ENCODE data around the gene SEMA5A. TPM values are rescaled to one million over a fixed set of nuclear protein-coding genes. Genes with fewer than 3 reads are reported as not detected.

The SEMA5A gene
- total RNA-seq, 1 donor from 2014 or later, result 1.6 TPM

DNA sequence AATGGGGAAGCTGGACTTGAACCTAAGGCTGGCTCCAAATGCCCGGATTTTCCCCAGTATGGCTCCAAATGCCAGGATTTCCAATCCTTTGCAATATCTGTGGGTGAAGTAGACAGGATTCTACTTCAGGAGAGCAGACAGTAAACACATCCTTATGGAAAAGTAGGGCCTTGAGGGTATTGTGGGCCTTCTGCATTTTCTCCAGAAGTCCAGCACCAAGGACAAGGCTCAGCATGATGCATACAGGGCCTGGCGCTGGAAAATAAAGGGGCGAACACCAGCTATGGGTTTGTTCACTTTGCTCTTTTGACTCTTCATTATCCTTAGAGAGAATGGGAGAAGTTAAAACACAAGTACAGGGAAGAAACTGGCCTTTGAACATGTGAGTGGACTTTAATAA is 347.5 kb downstream of the SEMA5A start:
- DNase-seq (ENCODE audit: low read depth) (peak; percentile 17), FAIRE-seq (no peak)
- Histone ChIP-seq H3K27me3 (ENCODE audit: control insufficient read depth, insufficient read depth, low read length) (no peaks in the 10 kb centered on the region), H3K36me3 (ENCODE audit: control insufficient read depth, insufficient read depth, low read length) (no peaks in the 10 kb centered on the region), H3K4me3 (ENCODE audit: low read depth, low read length) (no peak overlapping the region)
- TF ChIP-seq, protein P1, sequence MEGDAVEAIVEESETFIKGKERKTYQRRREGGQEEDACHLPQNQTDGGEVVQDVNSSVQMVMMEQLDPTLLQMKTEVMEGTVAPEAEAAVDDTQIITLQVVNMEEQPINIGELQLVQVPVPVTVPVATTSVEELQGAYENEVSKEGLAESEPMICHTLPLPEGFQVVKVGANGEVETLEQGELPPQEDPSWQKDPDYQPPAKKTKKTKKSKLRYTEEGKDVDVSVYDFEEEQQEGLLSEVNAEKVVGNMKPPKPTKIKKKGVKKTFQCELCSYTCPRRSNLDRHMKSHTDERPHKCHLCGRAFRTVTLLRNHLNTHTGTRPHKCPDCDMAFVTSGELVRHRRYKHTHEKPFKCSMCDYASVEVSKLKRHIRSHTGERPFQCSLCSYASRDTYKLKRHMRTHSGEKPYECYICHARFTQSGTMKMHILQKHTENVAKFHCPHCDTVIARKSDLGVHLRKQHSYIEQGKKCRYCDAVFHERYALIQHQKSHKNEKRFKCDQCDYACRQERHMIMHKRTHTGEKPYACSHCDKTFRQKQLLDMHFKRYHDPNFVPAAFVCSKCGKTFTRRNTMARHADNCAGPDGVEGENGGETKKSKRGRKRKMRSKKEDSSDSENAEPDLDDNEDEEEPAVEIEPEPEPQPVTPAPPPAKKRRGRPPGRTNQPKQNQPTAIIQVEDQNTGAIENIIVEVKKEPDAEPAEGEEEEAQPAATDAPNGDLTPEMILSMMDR (IDR thresholded peaks at IDR 0.05; ENCODE audit: insufficient read depth, low read length, severe bottlenecking), result no peak

DNA sequence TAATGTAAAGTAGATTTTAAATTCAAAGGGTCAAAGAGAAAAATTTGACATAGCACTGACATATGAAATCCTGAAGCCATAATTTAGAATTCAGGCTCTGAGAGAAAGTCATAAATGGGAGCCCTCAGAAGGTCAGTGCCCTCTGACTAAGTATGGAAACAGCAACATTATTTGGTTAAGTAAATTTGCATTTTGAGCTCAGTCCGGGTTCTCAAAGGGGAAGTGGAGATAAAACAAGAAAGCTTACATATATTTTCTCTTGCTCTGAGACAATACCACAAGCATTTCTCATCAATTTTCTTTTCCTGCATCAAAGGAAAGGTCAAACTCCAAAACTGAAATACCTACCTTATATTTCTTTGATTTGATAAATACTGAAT is 348.0 kb downstream of the SEMA5A start:
- TF ChIP-seq, protein P1 (IDR thresholded peaks at IDR 0.05; ENCODE audit: insufficient read depth, low read length, severe bottlenecking), result no peak
- FAIRE-seq (no peak), DNase-seq (ENCODE audit: low read depth) (peak; percentile 12)
- H3K4me3 ChIP-seq (ENCODE audit: low read depth, low read length), result no peak overlapping the region
- H3K36me3 ChIP-seq (ENCODE audit: control insufficient read depth, insufficient read depth, low read length), result no peaks in the 10 kb centered on the region
- H3K27me3 ChIP-seq (ENCODE audit: control insufficient read depth, insufficient read depth, low read length), result no peaks in the 10 kb centered on the region

DNA sequence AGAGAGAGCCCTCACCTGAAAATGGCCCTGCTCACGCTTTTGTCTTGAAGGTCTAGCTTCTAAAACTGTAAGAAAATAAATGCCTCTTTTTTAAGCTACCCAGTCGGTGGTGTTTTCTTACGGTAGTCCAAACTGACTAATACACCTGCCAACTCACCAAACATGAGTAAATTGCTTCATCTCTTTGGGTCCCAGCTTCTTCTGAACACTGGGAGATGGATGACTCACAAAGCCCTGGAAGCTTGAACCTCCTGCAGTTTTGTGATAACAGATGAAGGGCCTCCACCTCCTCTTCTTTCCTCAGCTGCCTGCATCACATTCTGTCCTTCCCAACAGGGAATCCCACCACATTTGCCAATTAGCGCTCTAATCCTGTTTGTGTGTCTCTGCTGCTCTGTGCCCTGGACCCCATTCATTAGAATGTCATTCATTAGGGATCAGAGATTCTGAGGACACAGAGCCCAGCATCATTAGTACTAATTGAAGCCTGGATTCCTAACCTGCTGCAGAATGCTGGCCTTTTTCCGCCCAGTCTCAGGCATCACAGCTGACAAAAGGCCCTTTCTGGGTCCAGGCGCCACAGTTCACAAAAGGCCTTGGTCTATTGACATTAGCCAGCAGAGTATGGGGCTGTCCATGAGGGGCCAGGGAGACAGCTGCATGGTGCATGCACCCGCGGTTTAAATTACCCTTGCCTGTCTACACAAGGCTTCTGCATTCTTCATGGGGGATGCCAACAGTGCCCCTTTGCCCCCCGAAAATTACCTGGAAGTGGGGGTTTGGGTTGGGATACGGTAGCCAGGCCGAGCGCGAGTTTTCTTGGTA is 349.3 kb downstream of the SEMA5A start:
- Histone ChIP-seq H3K36me3 (ENCODE audit: control insufficient read depth, insufficient read depth, low read length) (no peaks in the 10 kb centered on the region), H3K4me3 (ENCODE audit: low read depth, low read length) (no peak overlapping the region), H3K27me3 (ENCODE audit: control insufficient read depth, insufficient read depth, low read length) (no peaks in the 10 kb centered on the region)
- DNase-seq (ENCODE audit: low read depth) (peak; percentile 90), FAIRE-seq (no peak)
- TF ChIP-seq, protein P1 (IDR thresholded peaks at IDR 0.05; ENCODE audit: insufficient read depth, low read length, severe bottlenecking), result no peak

DNA sequence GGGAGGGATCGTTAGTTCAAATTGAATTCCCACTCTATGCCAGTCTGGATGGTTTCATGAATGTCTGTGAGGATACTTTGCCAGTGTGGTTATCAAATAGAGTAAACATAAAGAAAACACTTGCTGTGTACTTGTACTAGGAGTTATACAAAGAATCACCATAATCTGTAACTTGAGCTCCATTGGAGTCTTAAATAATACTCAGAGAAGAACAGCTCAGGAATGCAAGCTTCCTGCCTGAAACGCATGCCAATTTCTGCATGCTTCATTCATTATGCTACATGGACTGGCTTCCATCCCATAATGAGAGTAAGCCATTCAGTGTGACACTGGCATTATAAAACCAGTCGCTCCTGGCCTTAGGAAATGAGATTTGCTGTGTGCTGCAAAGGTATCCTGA is 351.4 kb downstream of the SEMA5A start:
- Histone ChIP-seq H3K27me3 (ENCODE audit: control insufficient read depth, insufficient read depth, low read length) (no peaks in the 10 kb centered on the region), H3K36me3 (ENCODE audit: control insufficient read depth, insufficient read depth, low read length) (no peaks in the 10 kb centered on the region), H3K4me3 (ENCODE audit: low read depth, low read length) (no peak overlapping the region)
- TF ChIP-seq, protein P1 (IDR thresholded peaks at IDR 0.05; ENCODE audit: insufficient read depth, low read length, severe bottlenecking), result no peak
- FAIRE-seq (no peak), DNase-seq (ENCODE audit: low read depth) (no peak)

DNA sequence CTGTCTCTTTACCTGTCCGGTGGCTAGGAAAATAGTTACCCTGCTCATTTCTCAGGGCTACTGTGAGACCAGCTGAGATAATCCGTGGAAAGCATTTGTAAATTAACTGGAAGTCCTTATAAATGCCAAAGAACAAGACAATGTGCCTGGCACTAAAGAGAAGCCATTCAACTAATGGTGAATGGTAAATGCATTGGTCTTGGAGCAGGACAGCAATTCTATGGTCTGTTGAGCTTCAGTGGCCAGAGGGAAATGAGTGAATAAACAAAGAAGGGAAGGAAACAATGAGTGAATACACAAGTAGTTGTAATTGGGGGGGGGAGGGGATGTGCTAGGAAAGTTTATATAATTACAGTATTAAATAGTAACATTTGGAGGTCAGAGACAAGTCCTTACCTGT is 353.6 kb downstream of the SEMA5A start:
- TF ChIP-seq, protein P1 (IDR thresholded peaks at IDR 0.05; ENCODE audit: insufficient read depth, low read length, severe bottlenecking), result no peak
- no peaks in the 10 kb centered on the region for H3K36me3 ChIP-seq (ENCODE audit: control insufficient read depth, insufficient read depth, low read length)
- no peak for DNase-seq (ENCODE audit: low read depth)
- H3K4me3 ChIP-seq (ENCODE audit: low read depth, low read length), result no peak overlapping the region
- no peak for FAIRE-seq
- no peaks in the 10 kb centered on the region for H3K27me3 ChIP-seq (ENCODE audit: control insufficient read depth, insufficient read depth, low read length)

DNA sequence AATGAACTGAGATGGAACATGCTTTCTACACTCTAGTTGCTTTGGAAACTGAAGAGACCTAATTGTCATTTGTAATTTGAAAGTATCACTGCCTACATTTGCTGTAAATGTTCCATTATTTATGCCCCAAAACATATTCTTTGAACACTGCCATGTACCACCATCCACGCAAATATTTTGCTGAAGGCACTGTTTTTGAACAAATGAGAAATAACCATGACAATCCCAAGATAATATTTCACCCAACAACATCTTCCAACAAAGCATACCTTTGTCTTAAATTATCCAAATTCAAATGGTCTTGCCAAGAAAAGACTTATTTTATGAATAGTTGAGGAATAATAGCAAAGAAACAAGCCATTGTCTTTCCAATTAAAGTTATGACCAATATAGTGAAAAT is 356.2 kb downstream of the SEMA5A start:
- no peak for FAIRE-seq
- TF ChIP-seq, protein P1 (IDR thresholded peaks at IDR 0.05; ENCODE audit: insufficient read depth, low read length, severe bottlenecking), result no peak
- Histone ChIP-seq H3K4me3 (ENCODE audit: low read depth, low read length) (no peak overlapping the region), H3K36me3 (ENCODE audit: control insufficient read depth, insufficient read depth, low read length) (no peaks in the 10 kb centered on the region), H3K27me3 (ENCODE audit: control insufficient read depth, insufficient read depth, low read length) (no peaks in the 10 kb centered on the region)
- DNase-seq (ENCODE audit: low read depth), result no peak

Measured in bronchial epithelial cell (primary cell).